A673 (cell line): Measurements from ENCODE around the gene SAP25. TPM values are rescaled to one million over a fixed set of nuclear protein-coding genes. Genes with fewer than 3 reads are reported as not detected.

Source experiments
- BruUV-seq: library from RNA; stranded (reverse); fragments of 400-500 nt; replicated peaks from 2 replicates; lab custom pipeline; 2021; lab: Mats Ljungman, UMichigan
- CTCF ChIA-PET: fragments of 300-600 bp; sonication (Branson Sonifier 250); formaldehyde crosslinking; loops from one replicate; lab custom pipeline; 2022; ENCODE audit warnings: antibody characterized with exemption; lab: Charles Lee
- POLR2A ChIA-PET: fragments of 300-600 bp; sonication (Branson Sonifier 250); formaldehyde crosslinking; loops from one replicate; lab custom pipeline; 2022; ENCODE audit warnings: antibody characterized with exemption; ENCODE audit not compliant: low non-redundant PET; lab: Charles Lee
- DNase-seq: peaks from one replicate; pipeline ENCODE4 v3.0.0-alpha.2; 2015; ENCODE audit warnings: low spot score
- H3K27ac ChIP-seq: fragments of 200-600 bp; sonication (generic); 2 replicates; pipeline ENCODE4 v1.5.1; 2016; ENCODE audit warnings: mixed run types, low read depth, mild to moderate bottlenecking, mixed read lengths, antibody characterized with exemption, low read length; ENCODE audit not compliant: poor library complexity, severe bottlenecking
- H3K27me3 ChIP-seq: fragments of 200-600 bp; sonication (generic); replicated peaks from 2 replicates; pipeline ENCODE4 v1.6.1; 2017; ENCODE audit warnings: mixed run types, low read depth, mild to moderate bottlenecking, mixed read lengths, antibody characterized with exemption, low read length; ENCODE audit not compliant: insufficient read depth, poor library complexity
- H3K36me3 ChIP-seq: fragments of 200-600 bp; sonication (generic); 2 replicates; pipeline ENCODE4 v1.6.1; 2016; ENCODE audit warnings: mixed run types, mild to moderate bottlenecking, mixed read lengths, antibody characterized with exemption, low read length; ENCODE audit not compliant: insufficient read depth, poor library complexity, severe bottlenecking
- H3K4me1 ChIP-seq: fragments of 200-600 bp; sonication (generic); 2 replicates; pipeline ENCODE4 v1.6.1; 2017; ENCODE audit warnings: mixed run types, mild to moderate bottlenecking, mixed read lengths, antibody characterized with exemption, low read length; ENCODE audit not compliant: insufficient read depth, poor library complexity, severe bottlenecking
- H3K4me3 ChIP-seq: fragments of 200-600 bp; sonication (generic); 2 replicates; pipeline ENCODE4 v1.5.1; 2016; ENCODE audit warnings: low read depth, mixed run types, mild to moderate bottlenecking, mixed read lengths, low read length; ENCODE audit not compliant: poor library complexity, severe bottlenecking
- H3K9me3 ChIP-seq: fragments of 200-600 bp; sonication (generic); 2 replicates; pipeline ENCODE4 v1.6.1; 2016; ENCODE audit warnings: mixed run types, low read depth, mild to moderate bottlenecking, mixed read lengths, antibody characterized with exemption, low read length; ENCODE audit not compliant: poor library complexity, severe bottlenecking
- CTCF ChIP-seq: fragments of 300-800, 200-600 bp; sonication (generic); conservative IDR thresholded peaks from 2 replicates; pipeline ENCODE4 v1.5.1; 2017; ENCODE audit warnings: low read depth, mild to moderate bottlenecking, antibody characterized with exemption, low read length, moderate library complexity, mixed read lengths
- EZH2 ChIP-seq: fragments of 200-600 bp; sonication (generic); IDR thresholded peaks from 2 replicates; pipeline ENCODE4 v1.6.1; 2017; ENCODE audit warnings: borderline replicate concordance, low read depth, mild to moderate bottlenecking, mixed read lengths, antibody characterized with exemption, low read length; ENCODE audit not compliant: poor library complexity, severe bottlenecking
- intact Hi-C: fragments of 100-400 bp; cut with micrococcal nuclease; formaldehyde crosslinking; loops from one replicate; pipeline ENCODE4 v1.10.0; 2022; ENCODE audit not compliant: unreplicated experiment
- total RNA-seq: library from RNA; stranded (reverse); gene quantifications from 2 replicates; pipeline ENCODE4 v1.2.3, GENCODE V29; 2021

The SAP25 gene
- total RNA-seq, 1 experiment from 2014 or later: 1.7 TPM

DNA sequence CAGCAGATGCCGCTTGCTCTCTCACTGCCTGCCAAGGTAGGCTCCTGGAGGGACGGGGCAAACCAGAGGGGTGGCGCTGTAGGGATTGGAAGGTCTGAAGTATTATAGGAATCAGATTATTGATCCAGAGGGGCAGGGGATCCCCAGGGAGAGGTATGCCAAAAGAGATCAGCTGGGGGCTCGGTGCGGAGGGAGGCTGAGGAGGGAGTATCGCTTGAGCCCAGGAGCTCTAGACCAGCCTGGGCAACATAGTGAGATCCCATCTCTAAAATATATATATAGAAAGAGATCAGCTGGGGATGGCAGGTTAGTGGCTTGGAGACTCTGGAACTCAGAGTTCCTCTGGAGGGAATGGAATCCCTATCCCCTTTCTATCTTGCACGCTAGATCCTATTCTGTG, 21.5 kb upstream of the SAP25 start:
- CTCF ChIA-PET: no interaction called here
- Histone ChIP-seq H3K4me3 (no peak overlapping the region), H3K4me1 (peaks cover 5% of the 10 kb centered on the region), H3K9me3 (no peaks in the 10 kb centered on the region), H3K27ac (no peak overlapping the region), H3K36me3 (no peaks in the 10 kb centered on the region), H3K27me3 (no peaks in the 10 kb centered on the region)
- POLR2A ChIA-PET: no interaction called here
- BruUV-seq: no TSS peak
- TF ChIP-seq EZH2 (no peak), CTCF (no peak)
- no peak for DNase-seq
- intact Hi-C loops: no loop called here

- H3K4me3 ChIP-seq: no peak overlapping the region
- no peaks in the 10 kb centered on the region for H3K27me3 ChIP-seq
- no peak overlapping the region for H3K27ac ChIP-seq
- intact Hi-C loops: no loop called here
- H3K36me3 ChIP-seq: no peaks in the 10 kb centered on the region
- H3K4me1 ChIP-seq: peaks cover 6% of the 10 kb centered on the region
- no peak for TF ChIP-seq EZH2
- TF ChIP-seq CTCF: no peak
- ChIA-PET POLR2A (no interaction called here), CTCF (no interaction called here)
- no TSS peak for BruUV-seq
- no peaks in the 10 kb centered on the region for H3K9me3 ChIP-seq
- no peak for DNase-seq
These were observed 17.9 kb upstream of the SAP25 start for GRCh38 chr7:100591596-100591995.

GRCh38 chr7:100590077-100590737, 16.5 kb upstream of the SAP25 start:
- H3K4me1 ChIP-seq: peaks cover 6% of the 10 kb centered on the region
- H3K27me3 ChIP-seq: no peaks in the 10 kb centered on the region
- intact Hi-C loops: no loop called here
- H3K27ac ChIP-seq: no peak overlapping the region
- H3K36me3 ChIP-seq: no peaks in the 10 kb centered on the region
- TF ChIP-seq EZH2: no peak
- no peak for TF ChIP-seq CTCF
- DNase-seq: no peak
- no TSS peak for BruUV-seq
- CTCF ChIA-PET: no interaction called here
- H3K4me3 ChIP-seq: no peak overlapping the region
- POLR2A ChIA-PET: no interaction called here
- H3K9me3 ChIP-seq: no peaks in the 10 kb centered on the region
